GM12891 (cell line): ENCODE measurements around the gene ILRUN.
"Not testable (repeated sequence)": the region's sequence is repeated elsewhere in the genome, so short reads cannot be mapped to it uniquely, and the experiment has no call there.

Experiments used
- DNase-seq: peaks from one replicate; pipeline ENCODE4 v3.0.0; 2011; ENCODE audit warnings: low spot score; ENCODE audit not compliant: insufficient read length
- FAIRE-seq: peaks from 2 replicates; lab custom pipeline; 2011; peaks lifted over from hg19 to GRCh38; lab: Jason Lieb, UNC
- PAX5 ChIP-seq: IDR thresholded peaks from 2 replicates; pipeline ENCODE4 v1.6.1; 2011; ENCODE audit warnings: low read length, moderate library complexity, mild to moderate bottlenecking; ENCODE audit not compliant: insufficient read depth, severe bottlenecking
- POLR2A ChIP-seq: IDR thresholded peaks from 2 replicates; pipeline ENCODE4 v1.6.1; 2011; ENCODE audit warnings: low read depth, low read length, control low read depth
- POLR2AphosphoS5 ChIP-seq: IDR thresholded peaks from 2 replicates; pipeline ENCODE4 v1.6.1; 2011; ENCODE audit warnings: low read depth, low read length, control low read depth
- POU2F2 ChIP-seq: IDR thresholded peaks from 2 replicates; pipeline ENCODE4 v1.6.1; 2011; ENCODE audit warnings: low read depth, mild to moderate bottlenecking, control low read depth, low read length, moderate library complexity
- SPI1 ChIP-seq: IDR thresholded peaks from 2 replicates; pipeline ENCODE4 v1.6.1; 2011; ENCODE audit warnings: low read depth, low read length, control low read depth
- TAF1 ChIP-seq: IDR thresholded peaks from 2 replicates; pipeline ENCODE4 v1.6.1; 2011; ENCODE audit warnings: low read depth, low read length, control low read depth

Gene ILRUN

GRCh38 chr6:34654061-34654710, 42.4 kb downstream of the ILRUN start:
- FAIRE-seq (no peak), DNase-seq (no peak)
- TF ChIP-seq SPI1 (no peak), POLR2A (no peak), PAX5 (no peak), TAF1 (no peak), POLR2AphosphoS5 (no peak), POU2F2 (no peak)

- DNase-seq (no peak), FAIRE-seq (no peak)
- TF ChIP-seq POU2F2, result no peak
- no peak for TF ChIP-seq POLR2A
- TF ChIP-seq SPI1, result no peak
- TF ChIP-seq POLR2AphosphoS5, result no peak
- TF ChIP-seq TAF1, result no peak
- TF ChIP-seq PAX5, result no peak
Measured at GRCh38 chr6:34652263-34652662, 44.3 kb downstream of the ILRUN start.

- DNase-seq (no peak), FAIRE-seq (no peak)
- no peak for TF ChIP-seq PAX5
- TF ChIP-seq POU2F2, result no peak
- no peak for TF ChIP-seq SPI1
- no peak for TF ChIP-seq POLR2A
- TF ChIP-seq TAF1, result no peak
- TF ChIP-seq POLR2AphosphoS5, result no peak
Measured at GRCh38 chr6:34650823-34651222, 45.7 kb downstream of the ILRUN start.

GRCh38 chr6:34650232-34650631, 46.3 kb downstream of the ILRUN start:
- not testable (repeated sequence) for FAIRE-seq, DNase-seq

- FAIRE-seq, result no peak
- no peak for TF ChIP-seq POU2F2
- TF ChIP-seq TAF1, result no peak
- no peak for TF ChIP-seq POLR2AphosphoS5
- TF ChIP-seq PAX5, result no peak
- DNase-seq, result no peak
Measured at GRCh38 chr6:34648806-34649205, 47.8 kb downstream of the ILRUN start.
